ENCODE data around the gene CENPB.
"Not testable (repeated sequence)": the region's sequence is repeated elsewhere in the genome, so short reads cannot be mapped to it uniquely, and the experiment has no call there.

The CENPB gene

GRCh38 chr20:3786665-3787323, at the start of gene CENPB:
Gene CENPB (minus strand): TSS chr20:3786740. CDS start chr20:3786483, 257 bp downstream.
- DNase-seq (ENCODE audit: low read depth): peak; percentile 85

- no peak for DNase-seq (ENCODE audit: low read depth)
These were observed 49.6 kb upstream of the CENPB start for GRCh38 chr20:3836132-3836531.

GRCh38 chr20:3829891-3830290, 43.4 kb upstream of the CENPB start:
- not testable (repeated sequence) for DNase-seq (ENCODE audit: low read depth)

GRCh38 chr20:3828798-3829197, 42.3 kb upstream of the CENPB start:
- DNase-seq (ENCODE audit: low read depth): no peak

- DNase-seq (ENCODE audit: low read depth): no peak
These were observed 39.9 kb upstream of the CENPB start for GRCh38 chr20:3826420-3826819.

GRCh38 chr20:3825526-3825925, 39.0 kb upstream of the CENPB start:
- no peak for DNase-seq (ENCODE audit: low read depth)

- DNase-seq (ENCODE audit: low read depth): no peak
These were observed 37.3 kb upstream of the CENPB start for GRCh38 chr20:3823881-3824280.

- no peak for DNase-seq (ENCODE audit: low read depth)
These were observed 35.5 kb upstream of the CENPB start for GRCh38 chr20:3821996-3822395.

- no peak for DNase-seq (ENCODE audit: low read depth)
These were observed 34.6 kb upstream of the CENPB start for GRCh38 chr20:3820901-3821727.

GRCh38 chr20:3820048-3820900, 33.7 kb upstream of the CENPB start, which contains the start of gene AP5S1:
Gene AP5S1 (plus strand): TSS chr20:3820547. CDS start chr20:3822118, 1,571 bp downstream.
- peak; percentile 90 for DNase-seq (ENCODE audit: low read depth)

GRCh38 chr20:3819411-3820047, 33.0 kb upstream of the CENPB start:
- no peak for DNase-seq (ENCODE audit: low read depth)

GRCh38 chr20:3818155-3819151, 31.9 kb upstream of the CENPB start:
- no peak for DNase-seq (ENCODE audit: low read depth)

GRCh38 chr20:3815703-3816315, 29.3 kb upstream of the CENPB start:
- DNase-seq (ENCODE audit: low read depth): no peak

- DNase-seq (ENCODE audit: low read depth): no peak
These were observed 28.5 kb upstream of the CENPB start for GRCh38 chr20:3814928-3815495.

GRCh38 chr20:3813848-3814581, 27.5 kb upstream of the CENPB start:
- DNase-seq (ENCODE audit: low read depth): no peak

GRCh38 chr20:3812975-3813847, 26.7 kb upstream of the CENPB start:
- DNase-seq (ENCODE audit: low read depth): no peak

GRCh38 chr20:3812259-3812681, 25.7 kb upstream of the CENPB start:
- DNase-seq (ENCODE audit: low read depth): no peak
